Nephron progenitor cell (in vitro differentiated cells): ENCODE measurements around the gene UNC45A.

Source experiments
- DNase-seq: peaks from one replicate; pipeline ENCODE4 v3.0.0; 2021
- H3K27ac Mint-ChIP-seq: 2 replicates; pipeline ENCODE4 v1.8.0; 2021; ENCODE audit warnings: mild to moderate bottlenecking, moderate library complexity, mixed read lengths
- H3K27me3 Mint-ChIP-seq: 2 replicates; pipeline ENCODE4 v1.8.0; 2021; ENCODE audit warnings: mild to moderate bottlenecking, low read depth, mixed read lengths; ENCODE audit not compliant: poor library complexity
- H3K36me3 Mint-ChIP-seq: 2 replicates; pipeline ENCODE4 v1.8.0; 2021; ENCODE audit warnings: low read depth, mixed read lengths
- H3K4me1 Mint-ChIP-seq: 2 replicates; pipeline ENCODE4 v1.8.0; 2021; ENCODE audit warnings: mixed read lengths
- H3K4me3 Mint-ChIP-seq: 2 replicates; pipeline ENCODE4 v1.8.0; 2021; ENCODE audit warnings: mild to moderate bottlenecking, moderate library complexity, mixed read lengths
- H3K9me3 Mint-ChIP-seq: 2 replicates; pipeline ENCODE4 v1.8.0; 2021; ENCODE audit warnings: mild to moderate bottlenecking, moderate library complexity, mixed read lengths
- TF ChIP-seq, protein P1 (sequence below): fragments of 200-600 bp; sonication (generic); IDR thresholded peaks from 2 replicates; pipeline ENCODE4 v1.5.0; 2021; ENCODE audit warnings: antibody characterized with exemption

UNC45A gene

DNA sequence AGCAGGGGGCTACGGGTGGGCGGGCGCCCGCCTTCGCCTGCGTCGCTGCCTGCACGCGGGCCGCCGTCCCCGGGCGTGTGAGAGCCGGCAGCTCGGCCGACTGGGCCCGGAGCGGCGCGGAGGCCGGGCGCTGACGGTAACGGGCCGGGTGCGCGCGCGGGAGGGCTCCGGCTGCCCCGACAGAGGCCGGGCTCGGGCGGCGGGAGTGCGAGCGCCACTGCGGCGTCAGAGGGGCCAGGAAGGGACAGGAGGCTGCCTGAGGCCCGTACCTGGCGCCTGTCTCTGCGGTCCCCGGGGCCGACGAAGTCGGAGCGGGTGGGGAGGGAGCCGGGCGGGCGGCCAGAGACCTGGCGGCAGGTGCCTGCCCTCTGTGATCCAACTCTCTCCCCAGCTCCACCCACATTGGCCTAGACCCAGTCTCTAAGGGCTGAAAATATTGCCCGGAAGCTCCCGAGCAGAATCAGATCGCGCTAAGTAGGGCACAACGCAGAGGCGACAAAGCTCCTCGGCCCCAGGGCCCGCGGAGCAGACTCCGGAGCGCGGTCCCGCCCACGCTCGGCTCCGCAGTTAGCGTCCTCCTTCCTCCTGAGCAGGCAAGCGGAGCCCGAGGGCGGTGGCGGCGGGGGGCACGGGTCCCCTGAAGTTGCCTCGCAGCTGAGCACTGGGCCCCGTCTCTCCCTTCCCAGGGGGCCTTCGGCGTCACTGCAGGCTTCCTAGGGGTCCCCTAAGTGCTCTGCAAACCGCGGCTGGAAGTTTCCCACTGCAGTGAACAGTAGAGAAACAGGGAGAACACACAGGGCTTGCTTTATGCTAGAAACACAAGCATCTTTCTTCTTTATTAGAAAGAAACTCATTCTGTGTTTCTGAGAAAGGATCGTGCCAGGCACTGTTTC is 32.0 kb upstream of the UNC45A start, which contains the start of gene MAN2A2:
Gene MAN2A2 (plus strand): TSS at position 463 of the 893 bp plus-strand sequence. CDS start 906 bp downstream, outside the sequence.
- H3K27ac Mint-ChIP-seq = peak within 1 kb of the TSS; percentile 39
- H3K4me3 Mint-ChIP-seq = peak within 1 kb of the TSS; percentile 87
- H3K27me3 Mint-ChIP-seq = peaks cover 26% of the 10 kb centered on the region
- H3K4me1 Mint-ChIP-seq = peaks cover 25% of the 10 kb centered on the region
- TF ChIP-seq, protein P1, sequence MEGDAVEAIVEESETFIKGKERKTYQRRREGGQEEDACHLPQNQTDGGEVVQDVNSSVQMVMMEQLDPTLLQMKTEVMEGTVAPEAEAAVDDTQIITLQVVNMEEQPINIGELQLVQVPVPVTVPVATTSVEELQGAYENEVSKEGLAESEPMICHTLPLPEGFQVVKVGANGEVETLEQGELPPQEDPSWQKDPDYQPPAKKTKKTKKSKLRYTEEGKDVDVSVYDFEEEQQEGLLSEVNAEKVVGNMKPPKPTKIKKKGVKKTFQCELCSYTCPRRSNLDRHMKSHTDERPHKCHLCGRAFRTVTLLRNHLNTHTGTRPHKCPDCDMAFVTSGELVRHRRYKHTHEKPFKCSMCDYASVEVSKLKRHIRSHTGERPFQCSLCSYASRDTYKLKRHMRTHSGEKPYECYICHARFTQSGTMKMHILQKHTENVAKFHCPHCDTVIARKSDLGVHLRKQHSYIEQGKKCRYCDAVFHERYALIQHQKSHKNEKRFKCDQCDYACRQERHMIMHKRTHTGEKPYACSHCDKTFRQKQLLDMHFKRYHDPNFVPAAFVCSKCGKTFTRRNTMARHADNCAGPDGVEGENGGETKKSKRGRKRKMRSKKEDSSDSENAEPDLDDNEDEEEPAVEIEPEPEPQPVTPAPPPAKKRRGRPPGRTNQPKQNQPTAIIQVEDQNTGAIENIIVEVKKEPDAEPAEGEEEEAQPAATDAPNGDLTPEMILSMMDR = no peak
- peak; percentile 67 for DNase-seq
- H3K36me3 Mint-ChIP-seq = peaks cover 26% of the 10 kb centered on the region
- no peaks in the 10 kb centered on the region for H3K9me3 Mint-ChIP-seq

DNA sequence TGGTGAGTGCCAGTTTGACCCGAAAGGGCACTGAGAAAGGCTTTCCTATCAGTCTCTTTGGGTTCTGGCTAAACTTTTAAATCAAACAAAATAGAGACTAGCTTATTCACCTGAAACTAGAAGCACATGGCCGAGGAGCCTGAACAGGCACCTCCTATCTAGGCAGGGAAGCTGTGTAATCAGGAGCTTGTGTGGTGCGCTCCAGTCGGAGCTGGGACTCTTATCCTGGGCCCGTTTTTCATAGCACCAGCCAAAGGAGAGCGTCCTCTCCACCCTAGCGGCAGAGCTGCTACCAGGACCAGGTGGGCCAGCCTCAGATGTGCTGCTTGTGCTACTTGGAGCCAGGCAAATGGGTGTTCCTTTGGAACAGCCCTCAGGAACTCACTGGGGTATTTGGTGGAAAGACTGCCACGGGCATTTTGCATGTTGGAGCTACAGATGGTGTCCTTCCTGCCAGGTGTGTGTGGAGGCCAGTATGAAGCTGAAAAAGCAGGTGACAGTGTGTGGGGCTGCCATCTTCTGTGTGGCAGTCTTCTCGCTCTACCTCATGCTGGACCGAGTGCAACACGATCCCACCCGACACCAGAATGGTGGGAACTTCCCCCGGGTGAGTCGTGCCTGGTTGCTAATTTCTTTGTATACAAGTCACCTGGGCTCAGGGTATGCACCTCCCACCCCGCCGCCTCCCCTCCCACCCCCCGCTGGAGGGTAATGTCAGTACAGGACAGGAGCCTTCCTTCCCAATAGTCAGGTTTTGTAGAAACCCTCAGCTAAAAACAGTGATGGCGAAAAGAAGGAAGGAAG is 31.1 kb upstream of the UNC45A start:
- peak overlapping the region; percentile 81 for H3K4me3 Mint-ChIP-seq
- peaks cover 28% of the 10 kb centered on the region for H3K36me3 Mint-ChIP-seq
- TF ChIP-seq, protein P1 = no peak
- H3K27me3 Mint-ChIP-seq = peaks cover 26% of the 10 kb centered on the region
- H3K9me3 Mint-ChIP-seq = no peaks in the 10 kb centered on the region
- DNase-seq = no peak
- no peak overlapping the region for H3K27ac Mint-ChIP-seq
- peaks cover 25% of the 10 kb centered on the region for H3K4me1 Mint-ChIP-seq

DNA sequence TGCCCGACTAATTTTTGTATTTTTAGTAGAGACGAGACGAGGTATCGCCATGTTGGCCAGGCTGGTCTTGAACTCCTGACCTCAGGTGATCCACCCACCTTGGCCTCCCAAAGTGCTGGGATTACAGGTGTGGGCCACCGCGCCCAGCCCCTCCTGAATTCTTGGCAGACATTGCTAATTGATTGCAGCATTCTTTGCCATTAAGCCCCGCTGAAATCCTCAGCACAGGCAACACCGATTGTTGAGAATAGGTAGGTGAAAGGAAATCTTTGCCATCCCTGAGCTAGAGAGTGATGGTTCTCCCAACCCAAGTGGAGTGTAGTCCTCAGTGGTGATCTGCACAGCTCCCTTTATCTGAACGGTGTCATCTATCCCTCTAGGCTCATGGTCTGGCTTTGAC is 30.3 kb upstream of the UNC45A start:
- H3K4me3 Mint-ChIP-seq = no peak overlapping the region
- no peaks in the 10 kb centered on the region for H3K9me3 Mint-ChIP-seq
- DNase-seq = no peak
- TF ChIP-seq, protein P1 = no peak
- H3K27ac Mint-ChIP-seq = no peak overlapping the region
- H3K4me1 Mint-ChIP-seq = peaks cover 25% of the 10 kb centered on the region
- H3K27me3 Mint-ChIP-seq = peaks cover 20% of the 10 kb centered on the region
- H3K36me3 Mint-ChIP-seq = peaks cover 32% of the 10 kb centered on the region

DNA sequence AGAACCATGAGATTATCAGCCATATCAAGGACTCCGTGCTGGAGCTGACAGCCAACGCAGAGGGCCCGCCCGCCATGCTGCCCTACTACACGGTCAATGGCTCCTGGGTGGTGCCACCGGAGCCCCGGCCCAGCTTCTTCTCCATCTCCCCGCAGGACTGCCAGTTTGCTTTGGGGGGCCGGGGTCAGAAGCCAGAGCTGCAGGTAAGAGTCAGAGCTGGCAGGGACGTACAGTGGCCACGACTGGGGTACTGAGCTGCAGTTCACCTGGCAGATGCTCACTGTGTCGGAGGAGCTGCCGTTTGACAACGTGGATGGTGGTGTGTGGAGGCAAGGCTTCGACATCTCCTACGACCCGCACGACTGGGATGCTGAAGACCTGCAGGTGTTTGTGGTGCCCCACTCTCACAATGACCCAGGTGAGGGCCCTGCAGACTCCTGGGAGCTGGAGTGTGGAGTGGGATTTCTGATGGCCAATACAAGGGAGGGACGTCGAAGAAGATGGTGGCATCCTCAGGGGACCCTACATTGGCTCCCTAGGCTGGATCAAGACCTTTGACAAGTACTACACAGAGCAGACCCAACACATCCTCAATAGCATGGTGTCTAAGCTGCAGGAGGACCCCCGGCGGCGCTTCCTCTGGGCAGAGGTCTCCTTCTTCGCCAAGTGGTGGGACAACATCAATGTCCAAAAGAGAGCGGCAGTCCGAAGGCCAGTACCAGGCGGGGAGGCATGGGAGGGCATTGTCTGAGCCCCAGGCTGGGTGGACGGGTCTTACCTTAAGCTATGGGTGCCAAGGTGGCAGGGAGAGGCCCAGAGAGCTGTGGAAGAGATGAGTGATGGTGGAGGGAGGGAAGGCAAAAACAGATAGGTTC is 29.5 kb upstream of the UNC45A start:
- DNase-seq = no peak
- H3K4me3 Mint-ChIP-seq = no peak overlapping the region
- peaks cover 17% of the 10 kb centered on the region for H3K27me3 Mint-ChIP-seq
- TF ChIP-seq, protein P1 = no peak
- peaks cover 32% of the 10 kb centered on the region for H3K36me3 Mint-ChIP-seq
- no peak overlapping the region for H3K27ac Mint-ChIP-seq
- no peaks in the 10 kb centered on the region for H3K9me3 Mint-ChIP-seq
- peaks cover 25% of the 10 kb centered on the region for H3K4me1 Mint-ChIP-seq

DNA sequence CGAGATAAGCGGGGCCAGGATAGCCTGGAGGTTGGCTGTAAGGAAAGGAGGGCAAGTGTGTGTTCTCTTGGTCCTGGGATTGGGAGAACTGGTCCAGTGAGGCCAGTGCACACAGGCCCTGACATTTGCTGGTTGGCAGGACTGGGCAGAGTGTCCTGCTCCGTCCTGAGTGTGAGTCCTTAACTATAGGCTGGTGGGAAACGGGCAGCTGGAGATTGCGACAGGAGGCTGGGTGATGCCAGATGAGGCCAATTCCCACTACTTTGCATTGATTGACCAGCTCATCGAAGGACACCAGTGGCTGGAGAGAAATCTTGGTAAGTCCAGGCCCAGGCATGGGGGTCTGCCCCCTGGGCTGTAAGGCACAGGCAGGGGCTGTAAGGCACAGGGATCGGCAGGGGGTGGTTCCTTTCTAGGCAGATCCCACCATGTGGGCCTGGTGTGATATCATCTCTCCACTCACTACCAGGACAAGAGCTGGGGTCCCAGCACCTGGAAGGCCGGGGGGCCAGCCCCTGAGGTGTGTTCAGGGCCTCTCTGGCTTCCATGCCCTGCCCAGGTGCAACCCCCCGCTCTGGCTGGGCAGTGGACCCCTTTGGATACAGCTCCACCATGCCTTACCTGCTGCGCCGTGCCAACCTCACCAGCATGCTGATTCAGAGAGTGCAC is 28.8 kb upstream of the UNC45A start:
- peaks cover 32% of the 10 kb centered on the region for H3K36me3 Mint-ChIP-seq
- peaks cover 21% of the 10 kb centered on the region for H3K4me1 Mint-ChIP-seq
- TF ChIP-seq, protein P1 = no peak
- no peak for DNase-seq
- H3K27me3 Mint-ChIP-seq = peaks cover 14% of the 10 kb centered on the region
- H3K4me3 Mint-ChIP-seq = no peak overlapping the region
- no peak overlapping the region for H3K27ac Mint-ChIP-seq
- H3K9me3 Mint-ChIP-seq = no peaks in the 10 kb centered on the region
